Sigmoid colon (tissue), 7 donors: Measurements from ENCODE around the gene IL34. TPM values are rescaled to one million over a fixed set of nuclear protein-coding genes. Genes with fewer than 3 reads are reported as not detected.
A peak's percentile ranks its signal among the peaks of the same experiment; 100 is the strongest.

Experiments
- DNase-seq: peaks from one replicate; pipeline ENCODE4 v3.0.0-alpha.2; 2019
- H3K27ac ChIP-seq, 4 donors: fragments of 200-600 bp; sonication (generic); one replicate each; pipeline ENCODE4 v1.5.1; 2016 to 2019; ENCODE audit warnings: mild to moderate bottlenecking in 1 of 4
- H3K27me3 ChIP-seq, 3 donors: fragments of 200-600 bp; sonication (generic); one replicate each; pipeline ENCODE4 v1.5.1; 2019; ENCODE audit warnings: mild to moderate bottlenecking in 1 of 3
- H3K36me3 ChIP-seq, 4 donors: fragments of 200-600 bp; sonication (generic); one replicate each; pipeline ENCODE4 v1.5.1; 2016 to 2019
- H3K4me1 ChIP-seq, 4 donors: fragments of 200-600 bp; sonication (generic); one replicate each; pipeline ENCODE4 v1.5.1; 2017 to 2019
- H3K4me3 ChIP-seq, 4 donors: fragments of 200-600 bp; sonication (generic); one replicate each; pipeline ENCODE4 v1.5.1; 2017 to 2019; ENCODE audit warnings: mild to moderate bottlenecking in 2 of 4, moderate library complexity in 1 of 4
- H3K9me3 ChIP-seq, 4 donors: fragments of 200-600 bp in 3 of 4; sonication (generic) in 3 of 4; one replicate each; pipeline versions ENCODE4 v1.5.1 to v1.6.1; 2013 to 2019
- EP300 ChIP-seq, 4 donors: sonication (generic); formaldehyde crosslinking; IDR thresholded peaks; one replicate each; pipeline ENCODE4 v1.6.1; 2017; ENCODE audit warnings: antibody characterized with exemption in 4 of 4
- POLR2A ChIP-seq, 2 donors: fragments of 450-650 bp; IDR thresholded peaks; one replicate each; pipeline ENCODE4 v1.6.1; 2016; ENCODE audit warnings: antibody characterized with exemption in 2 of 2, mild to moderate bottlenecking in 2 of 2, moderate library complexity in 2 of 2
- POLR2AphosphoS5 ChIP-seq, 4 donors: sonication (generic); formaldehyde crosslinking; IDR thresholded peaks; one replicate each; pipeline ENCODE4 v1.6.1; 2017; ENCODE audit warnings: antibody characterized with exemption in 4 of 4
- WGBS, 2 donors: extraction: QIAGEN DNeasy Blood & Tissue Kit; methylation state at CpG; one replicate each; pipeline ENCODE4 v1.1.7; 2013; 5-methylcytosine and 5-hydroxymethylcytosine counted together
- intact Hi-C: fragments of 100-400 bp; cut with DNase I; formaldehyde crosslinking; loops from one replicate; pipeline ENCODE4 v1.15.1; 2023
- polyA plus RNA-seq, 3 donors: library from polyadenylated mRNA; stranded (reverse); fragments of 200-250 nt; gene quantifications; one replicate each; pipeline ENCODE4 v1.2.3, GENCODE V29; 2013
- total RNA-seq, 4 donors: library from RNA; depleted of rRNA; stranded (reverse); fragments of >200 nt; gene quantifications; one replicate each; pipeline ENCODE4 v1.1.0, GENCODE V29; 2016
- TF ChIP-seq, protein P1 (sequence below), 4 experiments: fragments of 450-650 bp in 3 of 4; fragments of 200-600 bp in 1 of 4; IDR thresholded peaks; one replicate each; pipeline ENCODE4 v1.5.1; 2016 to 2019; ENCODE audit warnings: antibody characterized with exemption in 4 of 4, mild to moderate bottlenecking in 3 of 4, moderate library complexity in 2 of 4
- donor health status: healthy with polysubstance abuse.
- donor health status: Bipolar disorder and iron deficiency.
- donor health status: healthy.

Gene IL34
- total and polyA plus RNA-seq, 7 donors = 1.8 to 5.5 (median 4.6) TPM; not detected in 2

DNA sequence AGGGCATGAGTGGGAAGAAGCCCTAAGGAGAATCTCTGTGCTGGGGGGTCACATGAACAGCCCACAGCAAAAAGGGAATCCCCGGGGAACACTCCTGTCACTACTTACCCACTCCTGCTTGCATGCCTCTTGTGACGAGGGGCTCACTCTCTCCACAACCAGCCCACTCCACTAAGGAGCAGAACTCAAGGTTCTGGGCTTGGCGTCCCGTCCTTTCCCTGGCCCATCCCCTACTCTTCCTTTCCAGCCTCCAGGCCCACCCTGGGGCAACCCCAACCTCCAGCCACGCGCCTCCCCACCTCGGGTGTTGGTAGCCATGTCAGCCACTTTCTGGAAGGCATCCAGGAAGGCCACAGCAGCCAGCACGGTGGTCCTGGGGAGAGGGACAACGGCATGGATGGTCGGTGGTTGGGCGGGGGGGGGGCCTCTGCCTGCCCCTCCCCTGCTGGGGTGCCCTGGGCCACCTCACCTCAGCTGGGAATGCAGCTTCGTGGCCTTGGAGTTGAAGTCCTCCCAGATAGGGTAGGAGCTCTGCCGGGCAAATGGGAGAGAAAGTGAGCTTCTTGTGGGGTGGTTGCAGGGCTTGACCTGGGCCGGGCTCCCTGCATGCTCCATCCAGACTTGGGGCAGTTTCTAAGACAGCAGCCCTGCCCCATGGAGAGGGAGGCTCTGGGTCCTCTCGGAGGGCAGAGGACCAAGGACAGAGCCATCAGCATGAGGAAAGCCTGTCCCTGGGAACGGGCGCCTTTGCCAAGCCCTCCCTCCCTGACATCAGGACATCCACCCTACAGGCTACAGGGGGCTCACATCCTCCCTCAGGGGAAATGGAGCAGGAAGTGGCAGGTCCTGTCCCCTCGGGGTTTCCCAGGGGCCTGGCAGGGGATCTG lies 34.4 kb downstream of the IL34 start:
- no peaks in the 10 kb centered on the region for H3K9me3 ChIP-seq
- peak overlapping the region; percentile 86 to 99 (median 96) for H3K27ac ChIP-seq
- 78 to 79% methylated on average over 18 of the region's 18 CpGs for WGBS, 2 donors
- DNase-seq = no peak
- no peak for TF ChIP-seq EP300 (IDR thresholded peaks at IDR 0.05)
- no peak for TF ChIP-seq POLR2AphosphoS5 (IDR thresholded peaks at IDR 0.05)
- TF ChIP-seq, protein P1, sequence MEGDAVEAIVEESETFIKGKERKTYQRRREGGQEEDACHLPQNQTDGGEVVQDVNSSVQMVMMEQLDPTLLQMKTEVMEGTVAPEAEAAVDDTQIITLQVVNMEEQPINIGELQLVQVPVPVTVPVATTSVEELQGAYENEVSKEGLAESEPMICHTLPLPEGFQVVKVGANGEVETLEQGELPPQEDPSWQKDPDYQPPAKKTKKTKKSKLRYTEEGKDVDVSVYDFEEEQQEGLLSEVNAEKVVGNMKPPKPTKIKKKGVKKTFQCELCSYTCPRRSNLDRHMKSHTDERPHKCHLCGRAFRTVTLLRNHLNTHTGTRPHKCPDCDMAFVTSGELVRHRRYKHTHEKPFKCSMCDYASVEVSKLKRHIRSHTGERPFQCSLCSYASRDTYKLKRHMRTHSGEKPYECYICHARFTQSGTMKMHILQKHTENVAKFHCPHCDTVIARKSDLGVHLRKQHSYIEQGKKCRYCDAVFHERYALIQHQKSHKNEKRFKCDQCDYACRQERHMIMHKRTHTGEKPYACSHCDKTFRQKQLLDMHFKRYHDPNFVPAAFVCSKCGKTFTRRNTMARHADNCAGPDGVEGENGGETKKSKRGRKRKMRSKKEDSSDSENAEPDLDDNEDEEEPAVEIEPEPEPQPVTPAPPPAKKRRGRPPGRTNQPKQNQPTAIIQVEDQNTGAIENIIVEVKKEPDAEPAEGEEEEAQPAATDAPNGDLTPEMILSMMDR (IDR thresholded peaks at IDR 0.05) = no peak
- TF ChIP-seq POLR2A (IDR thresholded peaks at IDR 0.05) = no peak
- intact Hi-C loops = loop anchor here (1.0 kb wide), 1 partner anchor 58 kb away; no protein-coding TSS in a partner anchor
- peaks cover 34 to 47% (median 44%) of the 10 kb centered on the region in 4 donors for H3K36me3 ChIP-seq
- peaks cover 0 to 70% (median 54%) of the 10 kb centered on the region in 4 donors for H3K4me1 ChIP-seq
- H3K27me3 ChIP-seq = no peaks in the 10 kb centered on the region
- peak overlapping the region in 2 of 4 donors; percentile 75 to 93 for H3K4me3 ChIP-seq

DNA sequence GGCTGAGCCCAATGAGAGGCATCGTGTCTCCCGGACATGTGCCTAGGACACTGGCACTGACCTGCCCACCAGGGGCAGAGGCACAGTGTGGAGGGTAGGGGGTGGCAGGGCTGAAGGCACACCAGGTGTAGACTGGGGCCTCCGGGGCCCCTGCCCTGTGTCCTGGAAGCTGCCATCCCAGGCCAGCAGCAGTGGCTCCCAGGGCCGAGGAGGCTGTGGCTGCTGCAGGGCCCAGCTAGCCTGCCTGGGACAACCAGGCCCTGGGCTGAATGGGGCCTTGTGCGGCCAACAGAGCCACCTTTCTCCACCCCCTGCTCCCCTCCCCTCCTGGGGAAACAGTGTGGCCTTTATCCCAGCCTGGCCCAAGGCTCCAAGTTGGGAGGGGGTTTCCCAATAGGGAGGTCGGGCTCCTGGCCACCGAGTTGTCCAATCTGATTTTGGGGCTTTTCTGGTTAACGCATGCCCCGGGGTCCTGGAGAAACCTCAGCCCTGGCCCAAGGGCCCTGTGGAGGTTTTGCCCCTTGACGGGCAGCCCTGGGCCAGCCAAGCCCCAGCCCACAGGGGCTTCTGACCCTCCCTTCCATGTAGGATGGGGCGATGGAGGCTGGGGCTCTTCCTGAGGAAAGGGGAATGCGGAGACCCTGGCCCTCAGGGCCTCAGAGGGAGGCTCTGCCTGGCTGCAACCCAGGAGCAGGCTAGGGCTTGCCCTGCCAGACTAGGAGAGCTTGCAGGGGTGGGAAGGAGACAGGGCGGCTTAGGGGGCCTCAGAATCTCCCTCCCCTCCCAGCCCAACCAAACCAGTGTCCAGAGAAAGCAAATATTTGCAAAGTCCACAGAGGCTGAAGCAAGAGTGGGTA lies 35.3 kb downstream of the IL34 start:
- Histone ChIP-seq H3K27ac (peak overlapping the region; percentile 86 to 99 (median 96)), H3K4me3 (peak overlapping the region in 3 of 4 donors; percentile 75 to 93 (median 85)), H3K27me3 (no peaks in the 10 kb centered on the region), H3K9me3 (no peaks in the 10 kb centered on the region), H3K36me3 (peaks cover 31 to 39% (median 35%) of the 10 kb centered on the region in 4 donors), H3K4me1 (peaks cover 0 to 71% (median 60%) of the 10 kb centered on the region in 4 donors)
- intact Hi-C loops = no loop called here
- no peak for DNase-seq
- TF ChIP-seq POLR2AphosphoS5 (IDR thresholded peaks at IDR 0.05) = no peak
- TF ChIP-seq, protein P1 (IDR thresholded peaks at IDR 0.05) = no peak
- TF ChIP-seq POLR2A (IDR thresholded peaks at IDR 0.05) = no peak
- TF ChIP-seq EP300 (IDR thresholded peaks at IDR 0.05) = no peak
- WGBS, 2 donors = 80 to 82% methylated on average over 13 of the region's 13 CpGs

DNA sequence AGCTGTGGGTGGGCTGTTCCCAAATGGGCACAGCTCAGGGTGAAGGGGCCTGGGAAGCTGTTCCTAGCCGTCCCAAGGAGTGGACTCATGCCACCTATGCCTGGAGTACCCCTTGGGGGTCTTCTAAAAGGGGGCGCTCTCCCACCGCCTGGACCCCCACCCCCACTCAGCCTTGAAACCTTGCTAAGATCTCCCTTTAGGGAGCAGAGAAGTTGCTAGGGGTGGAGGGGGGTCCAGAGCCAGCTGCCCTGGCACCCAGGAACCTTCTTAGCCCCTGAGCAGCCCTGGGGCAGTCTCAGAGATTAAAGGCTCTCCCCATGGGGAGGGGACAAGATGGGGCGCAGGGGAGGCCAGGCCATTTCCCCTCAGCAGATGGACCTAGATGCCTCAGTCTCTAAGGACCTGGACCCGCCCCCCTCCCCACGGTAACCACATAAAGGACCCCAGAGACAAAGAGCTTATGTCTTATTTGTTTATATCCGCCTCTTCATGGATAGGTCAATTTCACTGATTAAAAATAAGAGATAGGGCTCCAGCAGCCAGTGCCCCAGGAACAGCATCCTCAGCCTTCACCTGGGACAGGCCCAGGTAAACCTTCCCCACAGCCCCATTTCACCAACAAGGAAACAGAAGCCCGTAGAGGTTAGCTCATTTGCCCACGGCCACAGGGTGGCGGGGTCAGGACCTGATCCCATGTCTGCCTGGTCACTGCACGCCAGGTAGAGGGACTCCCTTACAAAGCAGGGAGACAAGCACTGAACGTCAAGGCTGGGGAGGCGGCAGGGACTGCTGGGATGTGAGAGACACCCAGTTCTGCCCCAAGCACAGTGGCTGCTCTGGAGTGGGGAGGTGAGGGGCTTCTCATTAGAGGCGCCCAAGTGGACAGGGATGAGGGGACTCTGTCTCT lies 36.1 kb downstream of the IL34 start:
- intact Hi-C loops = no loop called here
- Histone ChIP-seq H3K36me3 (peaks cover 22 to 30% (median 27%) of the 10 kb centered on the region in 4 donors), H3K9me3 (no peaks in the 10 kb centered on the region), H3K27me3 (no peaks in the 10 kb centered on the region), H3K4me3 (peak overlapping the region in 3 of 4 donors; percentile 75 to 93 (median 85)), H3K4me1 (peaks cover 0 to 73% (median 68%) of the 10 kb centered on the region in 4 donors), H3K27ac (peak overlapping the region; percentile 86 to 99 (median 96))
- WGBS, 2 donors = 77 to 81% methylated on average over 14 of the region's 14 CpGs
- DNase-seq = no peak
- TF ChIP-seq EP300 (IDR thresholded peaks at IDR 0.05) (no peak), POLR2AphosphoS5 (IDR thresholded peaks at IDR 0.05) (no peak), POLR2A (IDR thresholded peaks at IDR 0.05) (no peak)
- TF ChIP-seq, protein P1 (IDR thresholded peaks at IDR 0.05) = no peak
